ENCODE results near the gene GPX4.

GPX4 gene

DNA sequence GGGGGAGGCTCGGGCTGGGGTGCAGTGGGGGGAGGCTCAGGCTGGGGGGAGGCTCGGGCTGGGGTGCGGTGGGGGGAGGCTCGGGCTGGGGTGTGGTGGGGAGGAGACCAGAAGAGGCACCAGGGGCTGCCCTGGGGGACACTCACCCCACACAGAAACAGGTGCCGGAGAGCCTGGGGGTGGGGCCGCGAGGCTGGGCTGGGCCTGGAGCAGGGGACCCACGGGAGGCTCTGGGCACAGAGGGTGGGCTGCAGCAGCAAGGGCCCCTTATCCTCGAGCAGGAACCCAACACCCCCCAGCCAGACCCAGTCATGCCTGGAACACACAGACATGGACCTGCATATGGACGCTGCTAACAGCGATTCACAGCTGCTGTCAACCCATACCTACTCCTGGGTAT, 34.3 kb downstream of the GPX4 start:
- TF ChIP-seq, protein P1, sequence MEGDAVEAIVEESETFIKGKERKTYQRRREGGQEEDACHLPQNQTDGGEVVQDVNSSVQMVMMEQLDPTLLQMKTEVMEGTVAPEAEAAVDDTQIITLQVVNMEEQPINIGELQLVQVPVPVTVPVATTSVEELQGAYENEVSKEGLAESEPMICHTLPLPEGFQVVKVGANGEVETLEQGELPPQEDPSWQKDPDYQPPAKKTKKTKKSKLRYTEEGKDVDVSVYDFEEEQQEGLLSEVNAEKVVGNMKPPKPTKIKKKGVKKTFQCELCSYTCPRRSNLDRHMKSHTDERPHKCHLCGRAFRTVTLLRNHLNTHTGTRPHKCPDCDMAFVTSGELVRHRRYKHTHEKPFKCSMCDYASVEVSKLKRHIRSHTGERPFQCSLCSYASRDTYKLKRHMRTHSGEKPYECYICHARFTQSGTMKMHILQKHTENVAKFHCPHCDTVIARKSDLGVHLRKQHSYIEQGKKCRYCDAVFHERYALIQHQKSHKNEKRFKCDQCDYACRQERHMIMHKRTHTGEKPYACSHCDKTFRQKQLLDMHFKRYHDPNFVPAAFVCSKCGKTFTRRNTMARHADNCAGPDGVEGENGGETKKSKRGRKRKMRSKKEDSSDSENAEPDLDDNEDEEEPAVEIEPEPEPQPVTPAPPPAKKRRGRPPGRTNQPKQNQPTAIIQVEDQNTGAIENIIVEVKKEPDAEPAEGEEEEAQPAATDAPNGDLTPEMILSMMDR (IDR thresholded peaks at IDR 0.05; ENCODE audit: insufficient read depth, low read length, missing control alignments) = no peak
- ChIA-PET CTCF (no interaction called here), POLR2A (no interaction called here)
- no peak overlapping the region for H3K4me3 ChIP-seq (ENCODE audit: low read depth, low read length)
- no peak for DNase-seq (ENCODE audit: low read depth, low spot score)

DNA sequence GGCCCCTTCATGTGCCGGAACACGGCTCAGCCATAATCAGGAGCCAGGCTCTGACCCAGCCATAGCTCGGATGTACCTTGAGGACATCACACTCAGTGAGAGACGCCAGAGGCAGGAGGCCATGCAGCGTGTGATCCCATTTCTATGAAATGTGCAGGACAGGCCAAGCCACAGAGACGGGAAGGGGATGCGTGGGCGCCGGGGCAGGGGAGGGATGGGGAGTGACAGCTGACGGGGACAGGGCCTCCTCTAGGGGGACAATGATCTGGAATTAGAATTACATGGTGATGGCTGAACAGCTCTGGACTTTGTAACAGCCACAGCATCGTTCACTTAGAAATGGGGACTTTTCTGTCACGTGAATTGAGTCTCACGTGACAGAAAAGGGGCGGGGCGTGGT, 35.3 kb downstream of the GPX4 start:
- DNase-seq (ENCODE audit: low read depth, low spot score) = no peak
- H3K4me3 ChIP-seq (ENCODE audit: low read depth, low read length) = no peak overlapping the region
- TF ChIP-seq, protein P1 (IDR thresholded peaks at IDR 0.05; ENCODE audit: insufficient read depth, low read length, missing control alignments) = no peak
- ChIA-PET CTCF (interaction anchor here (1.1 kb wide), 1 partner anchor 56 kb away, joined by 3 read pairs; no protein-coding TSS in a partner anchor), POLR2A (interaction anchor here (0.6 kb wide), 1 partner anchor 35 kb away, joined by 3 read pairs; the partner anchor contains the start of gene SBNO2)

DNA sequence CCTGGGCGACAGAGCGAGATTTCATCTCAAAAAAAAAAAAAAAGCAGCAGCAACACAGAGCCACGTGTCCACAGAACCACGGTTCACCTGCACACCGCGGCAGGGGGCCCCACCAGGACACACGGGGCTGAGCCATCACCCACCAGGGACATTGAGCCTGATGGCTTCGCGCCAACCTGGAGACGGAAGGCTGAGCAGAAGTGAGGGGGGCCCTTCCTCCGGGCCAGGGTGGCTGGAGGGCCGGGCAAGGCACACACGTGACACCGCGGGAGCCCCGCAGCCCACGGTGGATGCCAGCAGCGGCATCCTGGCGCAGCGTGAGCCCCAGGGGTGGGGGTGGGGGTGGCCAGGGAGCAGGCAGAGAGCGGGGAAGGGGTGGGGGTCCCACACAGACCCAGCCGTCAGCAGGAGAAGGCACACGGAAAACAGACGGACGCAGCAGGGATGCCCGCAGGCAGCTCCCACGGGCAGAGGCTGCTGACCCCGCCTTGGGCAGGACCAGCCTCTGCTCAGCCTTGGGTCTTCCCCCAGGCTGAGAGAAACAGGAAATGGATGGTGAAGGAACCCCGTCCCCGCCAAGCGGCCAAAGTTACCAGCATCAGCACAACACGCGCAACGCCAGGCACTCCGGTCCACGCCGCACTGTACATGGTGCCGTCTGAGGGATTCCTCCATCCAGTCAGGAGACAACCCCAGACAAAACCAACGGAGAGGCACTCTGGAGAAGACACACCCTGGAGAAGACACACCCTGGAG, 36.7 kb downstream of the GPX4 start:
- ChIA-PET CTCF (interaction anchor here (1.1 kb wide), 1 partner anchor 54 kb away, joined by 3 read pairs; no protein-coding TSS in a partner anchor), POLR2A (interaction anchor here (1.0 kb wide), 1 partner anchor 15 kb away, joined by 5 read pairs; no protein-coding TSS in a partner anchor)

DNA sequence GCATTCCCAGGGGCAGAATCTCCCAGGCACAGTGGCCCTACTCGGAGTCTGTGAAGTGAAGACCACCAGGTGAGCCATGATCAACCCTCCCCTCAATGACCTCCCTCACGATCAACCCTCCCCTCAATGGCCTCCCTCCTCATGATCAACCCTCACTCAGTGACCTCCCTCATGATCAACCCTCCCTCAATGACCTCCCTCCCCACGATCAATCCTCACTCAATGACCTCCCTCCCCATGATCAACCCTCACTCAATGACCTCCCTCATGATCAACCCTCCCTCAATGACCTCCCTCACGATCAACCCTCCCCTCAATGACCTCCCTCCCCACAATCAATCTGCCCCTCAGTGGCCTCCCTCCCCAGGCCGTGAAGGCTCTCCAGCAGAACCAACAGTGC, 38.1 kb downstream of the GPX4 start:
- H3K4me3 ChIP-seq (ENCODE audit: low read depth, low read length) = no peak overlapping the region
- TF ChIP-seq, protein P1 (IDR thresholded peaks at IDR 0.05; ENCODE audit: insufficient read depth, low read length, missing control alignments) = no peak
- CTCF ChIA-PET = no interaction called here
- no peak for DNase-seq (ENCODE audit: low read depth, low spot score)
- POLR2A ChIA-PET = no interaction called here

More for the DNA sequence above, 36.7 kb downstream of the GPX4 start:
- H3K4me3 ChIP-seq (ENCODE audit: low read depth, low read length) = no peak overlapping the region
- DNase-seq (ENCODE audit: low read depth, low spot score) = no peak
- TF ChIP-seq, protein P1 (IDR thresholded peaks at IDR 0.05; ENCODE audit: insufficient read depth, low read length, missing control alignments) = no peak

DNA sequence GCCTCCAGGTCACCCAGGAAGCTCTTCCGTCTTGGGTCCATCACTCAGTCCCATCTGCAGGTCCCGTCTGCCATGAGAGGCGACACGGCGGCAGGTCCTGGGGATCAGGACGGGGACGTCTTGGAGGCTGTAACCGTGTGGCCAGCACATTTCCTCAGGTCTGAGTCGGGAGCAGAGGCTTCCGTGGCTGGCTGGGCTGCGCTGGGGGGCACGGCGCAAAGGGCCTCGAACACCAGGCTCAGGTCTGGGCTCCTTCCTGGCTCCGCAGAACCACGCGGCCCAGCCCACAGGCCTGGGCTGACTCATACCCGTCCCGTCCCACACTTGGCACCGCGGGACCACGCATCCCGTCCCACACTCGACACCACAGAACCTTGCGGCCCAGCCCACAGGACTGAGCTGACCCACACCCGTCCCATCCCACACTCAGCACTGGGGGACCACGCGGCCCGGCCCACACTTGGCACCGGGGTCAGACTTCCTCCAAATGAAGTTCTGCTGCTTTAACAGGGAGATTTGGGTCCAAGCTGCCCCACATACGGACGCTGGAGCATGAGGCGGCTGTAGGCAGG, 40.1 kb downstream of the GPX4 start:
- DNase-seq (ENCODE audit: low read depth, low spot score) = no peak
- ChIA-PET POLR2A (no interaction called here), CTCF (interaction anchor here (1.4 kb wide), 1 partner anchor 10 kb away, joined by 3 read pairs; no protein-coding TSS in a partner anchor)
- TF ChIP-seq, protein P1 (IDR thresholded peaks at IDR 0.05; ENCODE audit: insufficient read depth, low read length, missing control alignments) = no peak
- H3K4me3 ChIP-seq (ENCODE audit: low read depth, low read length) = no peak overlapping the region

DNA sequence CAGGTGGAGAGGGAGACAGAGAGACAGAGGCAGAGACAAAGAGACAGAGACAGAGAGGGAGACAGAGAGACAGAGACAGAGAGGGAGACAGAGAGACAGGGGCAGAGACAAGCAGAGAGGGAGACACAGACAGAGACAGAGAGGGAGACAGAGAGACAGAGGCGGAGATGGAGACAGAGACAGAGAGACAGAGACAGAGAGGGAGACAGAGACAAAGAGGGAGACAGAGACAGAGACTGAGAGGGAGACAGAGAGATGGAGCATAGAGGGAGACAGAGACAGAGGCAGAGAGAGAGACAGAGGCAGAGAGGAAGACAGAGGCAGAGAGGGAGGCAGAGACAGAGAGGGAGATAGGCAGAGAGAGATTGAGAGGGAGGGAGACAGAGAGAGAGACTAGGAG, 40.9 kb downstream of the GPX4 start:
- ChIA-PET CTCF (no interaction called here), POLR2A (no interaction called here)
- no peak overlapping the region for H3K4me3 ChIP-seq (ENCODE audit: low read depth, low read length)
- no peak for DNase-seq (ENCODE audit: low read depth, low spot score)
- TF ChIP-seq, protein P1 (IDR thresholded peaks at IDR 0.05; ENCODE audit: insufficient read depth, low read length, missing control alignments) = no peak

All from AG04449 (cell line).